SK-N-SH (cell line): ENCODE data around the gene HAGHL. TPM values are rescaled to one million over a fixed set of nuclear protein-coding genes. Genes with fewer than 3 reads are reported as not detected.
"Not testable (repeated sequence)": the region's sequence is repeated elsewhere in the genome, so short reads cannot be mapped to it uniquely, and the experiment has no call there.

Experiments
- CTCF ChIA-PET: fragments of 300-600, 350-600 bp; formaldehyde crosslinking; extraction: SDS; loops from one replicate; lab custom pipeline; 2021; lab: Yijun Ruan, JAX
- POLR2A ChIA-PET: fragments of 350-600 bp; sonication (Branson Sonifier 250); formaldehyde crosslinking; extraction: SDS; loops from one replicate; lab custom pipeline; 2020; ENCODE audit warnings: antibody characterized with exemption, inconsistent platforms; lab: Yijun Ruan, JAX
- DNase-seq: peaks from one replicate; pipeline ENCODE4 v3.0.0; 2012
- H2AFZ ChIP-seq: fragments of 200-600 bp; sonication (generic); 2 replicates; pipeline ENCODE4 v1.8.1; 2016; ENCODE audit warnings: antibody characterized with exemption, mild to moderate bottlenecking, low read depth
- H3F3A ChIP-seq: fragments of 200-600 bp; sonication (generic); replicated peaks from 2 replicates; pipeline ENCODE3; 2016; ENCODE audit warnings: antibody characterized with exemption, mild to moderate bottlenecking; ENCODE audit not compliant: insufficient read depth
- H3K27ac ChIP-seq, 2 experiments: fragments of 200-500 bp in 1 of 2; fragments of 200-600 bp in 1 of 2; sonication (Bioruptor generic) in 1 of 2; sonication (generic), shearing (Covaris generic) in 1 of 2; 2 replicates each; pipeline versions ENCODE4 v1.5.1 to v1.6.1; 2014 to 2016; ENCODE audit warnings: low read depth in 2 of 2, inconsistent platforms in 1 of 2, low read length in 1 of 2, mild to moderate bottlenecking in 1 of 2, mixed read lengths in 1 of 2
- H3K27me3 ChIP-seq: fragments of 200-600 bp; sonication (generic), shearing (Covaris generic); 2 replicates; pipeline ENCODE4 v1.6.1; 2016; ENCODE audit warnings: mixed run types; ENCODE audit not compliant: insufficient read depth
- H3K36me3 ChIP-seq, 2 experiments: fragments of 200-500 bp in 1 of 2; fragments of 200-600 bp in 1 of 2; sonication (Bioruptor generic) in 1 of 2; sonication (generic) in 1 of 2; replicated peaks in 1 of 2; 2 replicates each; pipeline versions ENCODE3 to v1.5.1; 2014 to 2016; ENCODE audit warnings: low read length in 1 of 2, mild to moderate bottlenecking in 1 of 2; ENCODE audit not compliant: insufficient read depth in 2 of 2, control insufficient read depth in 1 of 2
- H3K4me1 ChIP-seq, 2 experiments: fragments of 200-500 bp in 1 of 2; fragments of 200-600 bp in 1 of 2; sonication (Bioruptor generic) in 1 of 2; sonication (generic), shearing (Covaris generic) in 1 of 2; 2 replicates each; pipeline versions ENCODE4 v1.5.1 to v1.6.1; 2014 to 2016; ENCODE audit warnings: low read depth in 1 of 2, low read length in 1 of 2, mixed run types in 1 of 2; ENCODE audit not compliant: insufficient read depth in 2 of 2, control insufficient read depth in 1 of 2
- H3K4me2 ChIP-seq: fragments of 200-600 bp; sonication (generic), shearing (Covaris generic); 2 replicates; pipeline ENCODE4 v1.6.1; 2017; ENCODE audit warnings: mixed run types
- H3K4me3 ChIP-seq, 2 experiments: fragments of 200-500 bp in 1 of 2; fragments of 200-600 bp in 1 of 2; sonication (Bioruptor generic) in 1 of 2; sonication (generic), shearing (Covaris generic) in 1 of 2; 2 replicates each; pipeline versions ENCODE4 v1.5.1 to v1.8.1; 2014 to 2016; ENCODE audit warnings: low read depth in 2 of 2, inconsistent platforms in 1 of 2, low read length in 1 of 2, mild to moderate bottlenecking in 1 of 2, mixed read lengths in 1 of 2, moderate library complexity in 1 of 2
- H3K79me2 ChIP-seq: fragments of 200-600 bp; sonication (generic); 2 replicates; pipeline ENCODE4 v1.8.1; 2017; ENCODE audit warnings: mild to moderate bottlenecking; ENCODE audit not compliant: insufficient read depth
- H3K9ac ChIP-seq: fragments of 200-600 bp; sonication (generic); 2 replicates; pipeline ENCODE4 v1.6.1; 2017; ENCODE audit warnings: mixed run types
- H3K9me2 ChIP-seq: fragments of 200-600 bp; sonication (generic); 2 replicates; pipeline ENCODE4 v1.6.1; 2017; ENCODE audit warnings: mixed run types
- H3K9me3 ChIP-seq: fragments of 200-600 bp; sonication (generic); 2 replicates; pipeline ENCODE4 v1.6.1; 2017; ENCODE audit warnings: mixed run types, mild to moderate bottlenecking, moderate library complexity
- H4K20me1 ChIP-seq: fragments of 200-600 bp; sonication (generic); 2 replicates; pipeline ENCODE4 v1.6.1; 2017; ENCODE audit warnings: mild to moderate bottlenecking, mixed run types; ENCODE audit not compliant: insufficient read depth
- CHD2 ChIP-seq: fragments of 150-350 bp; IDR thresholded peaks from 2 replicates; pipeline ENCODE4 v1.6.1; 2018; ENCODE audit warnings: low read length; ENCODE audit not compliant: partially characterized antibody
- ELF1 ChIP-seq: IDR thresholded peaks from 2 replicates; pipeline ENCODE4 v1.4.0; 2012
- EZH2phosphoT487 ChIP-seq: fragments of 200-600 bp; sonication (generic); IDR thresholded peaks from 2 replicates; pipeline ENCODE4 v1.6.1; 2017; ENCODE audit warnings: low read depth, mixed run types, mild to moderate bottlenecking, antibody characterized with exemption, moderate library complexity, borderline replicate concordance
- FOXM1 ChIP-seq: IDR thresholded peaks from 2 replicates; pipeline ENCODE4 v1.4.0; 2012; ENCODE audit warnings: low read depth, mild to moderate bottlenecking
- GABPA ChIP-seq: IDR thresholded peaks from 2 replicates; pipeline ENCODE4 v1.4.0; 2012; ENCODE audit warnings: low read depth, mild to moderate bottlenecking
- MXI1 ChIP-seq: IDR thresholded peaks from 2 replicates; pipeline ENCODE4 v1.6.1; 2012; ENCODE audit warnings: mild to moderate bottlenecking, low read depth, low read length, improper control_type of control experiment
- NRF1 ChIP-seq: IDR thresholded peaks from 2 replicates; pipeline ENCODE4 v1.6.1; 2012; ENCODE audit warnings: low read depth, mild to moderate bottlenecking, low read length
- RFX5 ChIP-seq: IDR thresholded peaks from 2 replicates; pipeline ENCODE4 v1.6.1; 2012; ENCODE audit warnings: mild to moderate bottlenecking, improper control_type of control experiment, low read length
- RXRA ChIP-seq: IDR thresholded peaks from 2 replicates; pipeline ENCODE4 v1.4.0; 2012; ENCODE audit warnings: low read depth, mild to moderate bottlenecking, borderline replicate concordance
- SMC3 ChIP-seq: IDR thresholded peaks from 2 replicates; pipeline ENCODE4 v1.6.1; 2012; ENCODE audit warnings: low read depth, low read length, improper control_type of control experiment
- TEAD4 ChIP-seq: IDR thresholded peaks from 2 replicates; pipeline ENCODE4 v1.4.0; 2012; ENCODE audit warnings: mild to moderate bottlenecking, borderline replicate concordance; ENCODE audit not compliant: insufficient read depth
- WGBS: methylation state at CpG from one replicate; pipeline ENCODE4 v1.1.6; 2017; ENCODE audit warnings: low lambda C conversion rate; 5-methylcytosine and 5-hydroxymethylcytosine counted together
- polyA plus RNA-seq, 3 experiments: library from polyadenylated mRNA; depleted of rRNA; stranded (reverse); fragments of >200 nt; gene quantifications; 2 replicates each; pipeline ENCODE4 v1.2.3, GENCODE V29; 2012
- TF ChIP-seq, protein P1 (sequence below): IDR thresholded peaks from 2 replicates; pipeline ENCODE4 v1.4.0; 2012; ENCODE audit warnings: low read depth, borderline replicate concordance
- TF ChIP-seq, protein P2 (sequence below): IDR thresholded peaks from 2 replicates; pipeline ENCODE4 v1.4.0; 2012; ENCODE audit warnings: low read depth
- TF ChIP-seq, protein P3 (sequence below): IDR thresholded peaks from 2 replicates; pipeline ENCODE4 v1.6.1; 2012; ENCODE audit warnings: mild to moderate bottlenecking, low read depth, low read length, moderate library complexity
- TF ChIP-seq, protein P4 (sequence below): IDR thresholded peaks from 2 replicates; pipeline ENCODE4 v1.4.0; 2012; ENCODE audit warnings: low read depth, borderline replicate concordance

HAGHL gene
- polyA plus RNA-seq, 1 of the 3 experiments (the other 2 are of a cell fraction), result 65.5 TPM

DNA sequence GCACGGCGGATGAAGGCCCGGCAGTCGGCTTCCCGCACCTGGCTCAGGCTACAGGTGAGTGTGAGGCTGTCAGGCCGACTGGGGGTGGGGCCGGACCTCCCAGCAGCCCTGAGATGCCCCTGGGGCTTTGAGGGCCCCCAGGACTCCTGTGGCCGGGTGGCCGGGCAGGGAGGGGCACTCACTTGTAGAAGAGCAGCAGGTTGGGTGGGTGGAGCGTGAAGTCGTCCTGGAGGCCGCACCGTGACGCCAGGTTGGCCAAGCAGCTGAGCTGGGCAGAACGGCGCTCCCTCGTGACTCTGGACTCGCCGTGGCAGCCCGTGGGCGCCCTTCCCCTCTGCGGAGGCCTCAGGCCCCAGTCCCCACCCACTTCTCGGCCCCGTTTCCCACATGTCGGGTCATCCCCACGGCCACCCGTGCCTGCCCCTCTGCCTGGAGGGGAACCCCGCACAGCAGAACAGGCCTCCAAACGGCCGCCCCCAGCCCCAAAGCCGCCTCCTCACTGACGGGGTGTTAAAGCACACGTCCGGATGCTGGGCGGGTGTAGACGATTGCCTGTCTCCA is 48.4 kb downstream of the HAGHL start (continued):
- TF ChIP-seq, protein P1, sequence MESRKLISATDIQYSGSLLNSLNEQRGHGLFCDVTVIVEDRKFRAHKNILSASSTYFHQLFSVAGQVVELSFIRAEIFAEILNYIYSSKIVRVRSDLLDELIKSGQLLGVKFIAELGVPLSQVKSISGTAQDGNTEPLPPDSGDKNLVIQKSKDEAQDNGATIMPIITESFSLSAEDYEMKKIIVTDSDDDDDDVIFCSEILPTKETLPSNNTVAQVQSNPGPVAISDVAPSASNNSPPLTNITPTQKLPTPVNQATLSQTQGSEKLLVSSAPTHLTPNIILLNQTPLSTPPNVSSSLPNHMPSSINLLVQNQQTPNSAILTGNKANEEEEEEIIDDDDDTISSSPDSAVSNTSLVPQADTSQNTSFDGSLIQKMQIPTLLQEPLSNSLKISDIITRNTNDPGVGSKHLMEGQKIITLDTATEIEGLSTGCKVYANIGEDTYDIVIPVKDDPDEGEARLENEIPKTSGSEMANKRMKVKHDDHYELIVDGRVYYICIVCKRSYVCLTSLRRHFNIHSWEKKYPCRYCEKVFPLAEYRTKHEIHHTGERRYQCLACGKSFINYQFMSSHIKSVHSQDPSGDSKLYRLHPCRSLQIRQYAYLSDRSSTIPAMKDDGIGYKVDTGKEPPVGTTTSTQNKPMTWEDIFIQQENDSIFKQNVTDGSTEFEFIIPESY, result no peak
- TF ChIP-seq, protein P2, sequence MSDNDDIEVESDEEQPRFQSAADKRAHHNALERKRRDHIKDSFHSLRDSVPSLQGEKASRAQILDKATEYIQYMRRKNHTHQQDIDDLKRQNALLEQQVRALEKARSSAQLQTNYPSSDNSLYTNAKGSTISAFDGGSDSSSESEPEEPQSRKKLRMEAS, result no peak

DNA sequence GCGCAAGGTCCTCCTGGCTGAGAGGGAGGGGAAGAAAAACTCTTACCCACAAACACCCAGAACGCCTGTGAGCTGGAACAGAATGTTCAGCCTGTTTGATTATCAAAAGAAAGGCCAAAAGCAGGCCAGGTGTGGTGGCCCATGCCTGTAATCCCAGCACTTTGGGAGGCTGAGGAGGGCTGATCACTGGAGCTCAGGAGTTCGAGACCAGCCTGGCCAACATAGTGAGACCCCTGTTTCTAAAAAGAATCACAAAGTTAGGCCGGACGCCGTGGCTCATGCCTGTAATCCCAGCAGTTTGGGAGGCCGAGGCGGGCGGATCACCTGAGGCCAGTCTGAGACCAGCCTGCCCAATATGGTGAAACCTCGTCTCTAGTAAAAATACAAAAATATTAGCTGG is 49.4 kb downstream of the HAGHL start:
- not testable (repeated sequence) for H3K36me3 ChIP-seq, H4K20me1 ChIP-seq, H3K9me3 ChIP-seq, H2AFZ ChIP-seq, H3K27ac ChIP-seq, H3K9me2 ChIP-seq, H3K4me1 ChIP-seq, DNase-seq, H3K4me3 ChIP-seq, H3K27me3 ChIP-seq, H3K4me2 ChIP-seq, H3K9ac ChIP-seq, H3K79me2 ChIP-seq, H3F3A ChIP-seq
- ChIA-PET POLR2A (interaction anchor here (1.1 kb wide), 1 partner anchor 56 kb away, joined by 3 read pairs; no protein-coding TSS in a partner anchor), CTCF (interaction anchor here (1.1 to 1.6 kb wide), 3 partner anchors 9 to 35 kb away, joined by 3 to 8 read pairs (median 3); partner anchors contain the start of genes CIAO3 and MSLN)
- 86% methylated on average over 8 of the region's 10 CpGs for WGBS

DNA sequence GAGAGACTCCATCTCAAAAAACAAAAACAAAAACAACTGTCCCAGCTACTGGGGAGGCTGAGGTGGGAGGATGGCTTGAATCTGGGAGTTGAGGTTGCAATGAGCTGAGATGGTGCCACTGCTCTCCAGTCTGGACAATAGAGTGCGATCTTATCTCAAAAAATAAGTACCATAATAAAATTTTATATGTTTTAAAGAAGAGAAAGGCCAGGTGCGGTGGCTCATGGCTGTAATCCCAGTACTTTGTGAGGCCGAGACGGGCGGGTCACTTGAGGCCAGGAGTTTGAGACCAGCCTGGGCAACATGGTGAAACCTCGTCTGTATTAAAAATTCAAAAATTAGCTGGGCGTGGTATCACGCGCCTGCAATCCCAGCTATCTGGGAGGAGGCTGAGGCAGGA is 49.9 kb downstream of the HAGHL start:
- H4K20me1 ChIP-seq, result no peaks in the 10 kb centered on the region
- ChIA-PET POLR2A (interaction anchor here (1.1 kb wide), 1 partner anchor 56 kb away, joined by 3 read pairs; no protein-coding TSS in a partner anchor), CTCF (interaction anchor here (1.1 to 1.6 kb wide), 3 partner anchors 9 to 36 kb away, joined by 3 to 8 read pairs (median 3); partner anchors contain the start of genes CIAO3 and MSLN)
- H2AFZ ChIP-seq, result no peak overlapping the region
- H3K9me2 ChIP-seq, result no peaks in the 10 kb centered on the region
- no peak for DNase-seq
- H3K9ac ChIP-seq, result no peak overlapping the region
- H3K27ac ChIP-seq, result no peak overlapping the region
- no peak overlapping the region for H3K4me2 ChIP-seq
- H3F3A ChIP-seq, result no peaks in the 10 kb centered on the region
- WGBS, result 87% methylated on average over 9 of the region's 9 CpGs
- peaks cover 2% of the 10 kb centered on the region; the same call in 1 of the 2 replicates for H3K27me3 ChIP-seq
- H3K9me3 ChIP-seq, result no peaks in the 10 kb centered on the region
- no peaks in the 10 kb centered on the region for H3K36me3 ChIP-seq
- H3K79me2 ChIP-seq, result no peaks in the 10 kb centered on the region
- H3K4me1 ChIP-seq, result no peaks in the 10 kb centered on the region
- no peak overlapping the region for H3K4me3 ChIP-seq
- TF ChIP-seq EZH2phosphoT487, result no peak
- no peak for TF ChIP-seq NRF1
- TF ChIP-seq RXRA, result no peak
- no peak for TF ChIP-seq MXI1
- no peak for TF ChIP-seq CHD2
- TF ChIP-seq FOXM1, result no peak
- TF ChIP-seq, protein P3, sequence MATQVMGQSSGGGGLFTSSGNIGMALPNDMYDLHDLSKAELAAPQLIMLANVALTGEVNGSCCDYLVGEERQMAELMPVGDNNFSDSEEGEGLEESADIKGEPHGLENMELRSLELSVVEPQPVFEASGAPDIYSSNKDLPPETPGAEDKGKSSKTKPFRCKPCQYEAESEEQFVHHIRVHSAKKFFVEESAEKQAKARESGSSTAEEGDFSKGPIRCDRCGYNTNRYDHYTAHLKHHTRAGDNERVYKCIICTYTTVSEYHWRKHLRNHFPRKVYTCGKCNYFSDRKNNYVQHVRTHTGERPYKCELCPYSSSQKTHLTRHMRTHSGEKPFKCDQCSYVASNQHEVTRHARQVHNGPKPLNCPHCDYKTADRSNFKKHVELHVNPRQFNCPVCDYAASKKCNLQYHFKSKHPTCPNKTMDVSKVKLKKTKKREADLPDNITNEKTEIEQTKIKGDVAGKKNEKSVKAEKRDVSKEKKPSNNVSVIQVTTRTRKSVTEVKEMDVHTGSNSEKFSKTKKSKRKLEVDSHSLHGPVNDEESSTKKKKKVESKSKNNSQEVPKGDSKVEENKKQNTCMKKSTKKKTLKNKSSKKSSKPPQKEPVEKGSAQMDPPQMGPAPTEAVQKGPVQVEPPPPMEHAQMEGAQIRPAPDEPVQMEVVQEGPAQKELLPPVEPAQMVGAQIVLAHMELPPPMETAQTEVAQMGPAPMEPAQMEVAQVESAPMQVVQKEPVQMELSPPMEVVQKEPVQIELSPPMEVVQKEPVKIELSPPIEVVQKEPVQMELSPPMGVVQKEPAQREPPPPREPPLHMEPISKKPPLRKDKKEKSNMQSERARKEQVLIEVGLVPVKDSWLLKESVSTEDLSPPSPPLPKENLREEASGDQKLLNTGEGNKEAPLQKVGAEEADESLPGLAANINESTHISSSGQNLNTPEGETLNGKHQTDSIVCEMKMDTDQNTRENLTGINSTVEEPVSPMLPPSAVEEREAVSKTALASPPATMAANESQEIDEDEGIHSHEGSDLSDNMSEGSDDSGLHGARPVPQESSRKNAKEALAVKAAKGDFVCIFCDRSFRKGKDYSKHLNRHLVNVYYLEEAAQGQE, result no peak
- no peak for TF ChIP-seq TEAD4
- no peak for TF ChIP-seq GABPA
- TF ChIP-seq, protein P1, result no peak
- TF ChIP-seq, protein P2, result no peak
- TF ChIP-seq, protein P4, sequence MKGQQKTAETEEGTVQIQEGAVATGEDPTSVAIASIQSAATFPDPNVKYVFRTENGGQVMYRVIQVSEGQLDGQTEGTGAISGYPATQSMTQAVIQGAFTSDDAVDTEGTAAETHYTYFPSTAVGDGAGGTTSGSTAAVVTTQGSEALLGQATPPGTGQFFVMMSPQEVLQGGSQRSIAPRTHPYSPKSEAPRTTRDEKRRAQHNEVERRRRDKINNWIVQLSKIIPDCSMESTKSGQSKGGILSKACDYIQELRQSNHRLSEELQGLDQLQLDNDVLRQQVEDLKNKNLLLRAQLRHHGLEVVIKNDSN, result no peak
- TF ChIP-seq SMC3, result no peak
- no peak for TF ChIP-seq RFX5
- no peak for TF ChIP-seq ELF1
